SHP77 (cell line): Measurements from ENCODE around the gene C1QL3.

Experiments
- DNase-seq, 2 experiments: peaks; one replicate each; lab custom pipeline; 2025; lab: John Stamatoyannopoulos, UW

Gene C1QL3

DNA sequence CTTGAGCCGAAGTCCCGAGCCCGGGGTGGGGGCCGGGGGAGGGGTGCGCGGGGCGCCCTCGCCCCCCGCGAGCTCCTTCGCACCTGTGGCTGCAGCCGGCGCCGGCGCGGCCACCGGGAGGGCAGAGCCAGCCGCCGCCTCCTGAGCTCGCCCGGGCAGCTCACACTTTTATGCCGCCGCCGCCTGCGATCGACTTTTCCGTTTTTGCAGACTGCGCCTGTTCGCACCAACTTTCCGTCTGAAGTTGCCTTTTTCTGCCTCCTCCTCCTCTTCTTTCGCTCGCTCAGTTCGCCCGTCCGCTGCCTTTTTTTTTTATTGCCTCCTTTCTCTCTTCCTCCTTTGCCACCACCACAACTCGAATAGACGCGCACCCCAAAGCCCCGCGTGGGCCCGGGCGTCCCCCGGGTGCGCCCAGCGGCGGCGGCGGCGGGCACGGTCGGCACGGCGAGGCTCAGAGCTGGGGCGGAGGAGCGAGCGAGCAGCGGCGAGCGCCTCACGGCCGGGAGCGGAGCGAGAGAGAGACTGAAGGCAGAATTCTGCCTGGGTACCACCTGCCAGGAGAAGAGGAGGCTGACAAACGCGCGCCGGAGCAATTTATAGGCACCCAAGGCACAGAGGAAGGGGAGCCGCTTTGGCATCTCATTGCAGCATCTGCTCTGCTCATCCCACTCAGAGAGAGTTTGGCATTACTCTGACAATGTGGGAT is at the start of gene C1QL3:
TSS of gene C1QL3 (minus strand) at position 569 of the 706 bp plus-strand sequence. CDS start 814 bp downstream, outside the sequence.
- no peak for DNase-seq

DNA sequence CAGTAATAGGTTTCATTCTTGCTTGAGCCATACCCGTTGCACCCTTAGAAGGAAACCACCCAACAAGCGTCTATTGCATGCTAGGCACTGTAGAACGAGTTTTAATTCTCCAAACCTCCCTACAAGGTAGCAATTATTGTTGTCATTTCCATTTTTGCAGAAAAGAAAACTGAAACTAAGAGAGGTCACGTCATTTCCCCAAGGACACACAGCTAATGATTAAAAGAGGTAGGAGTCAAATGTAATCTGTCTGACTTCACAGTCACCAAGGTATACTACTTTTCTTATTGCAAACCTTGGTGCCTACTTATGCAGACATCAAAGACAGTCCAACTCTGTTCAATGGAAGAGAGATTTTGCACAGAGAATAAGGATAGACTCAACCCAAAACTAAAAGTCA is 49.1 kb upstream of the C1QL3 start:
- DNase-seq: no peak

DNA sequence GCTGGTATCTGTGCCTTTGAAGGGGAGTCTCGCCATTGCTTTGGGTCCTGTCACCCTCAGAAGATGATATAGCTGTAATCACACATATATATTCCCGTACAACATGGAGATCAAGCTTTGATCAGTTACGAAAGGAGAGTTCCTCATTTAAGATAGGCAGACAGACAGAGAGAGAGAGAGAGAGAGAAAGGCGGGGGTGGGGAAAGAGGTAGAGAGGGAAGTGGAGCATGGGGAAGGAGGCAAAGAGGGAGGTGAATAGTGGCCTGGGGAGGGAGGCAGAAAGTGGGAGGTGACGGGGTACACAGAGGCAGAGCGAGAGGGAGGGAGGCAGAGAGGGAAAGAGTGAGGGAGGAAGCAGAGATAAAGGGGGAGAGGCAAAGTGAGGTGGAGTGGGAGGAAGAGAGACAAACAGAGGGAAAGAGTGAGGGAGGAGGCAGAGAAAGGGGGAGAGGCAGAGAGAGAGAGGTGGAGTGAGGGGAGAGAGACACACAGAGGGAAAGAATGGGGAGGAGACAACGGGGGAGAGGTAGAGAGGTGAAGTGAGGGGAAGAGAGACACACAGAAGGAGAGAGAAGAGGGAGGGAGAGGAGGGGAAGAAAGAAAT is 44.6 kb upstream of the C1QL3 start:
- DNase-seq: no peak

DNA sequence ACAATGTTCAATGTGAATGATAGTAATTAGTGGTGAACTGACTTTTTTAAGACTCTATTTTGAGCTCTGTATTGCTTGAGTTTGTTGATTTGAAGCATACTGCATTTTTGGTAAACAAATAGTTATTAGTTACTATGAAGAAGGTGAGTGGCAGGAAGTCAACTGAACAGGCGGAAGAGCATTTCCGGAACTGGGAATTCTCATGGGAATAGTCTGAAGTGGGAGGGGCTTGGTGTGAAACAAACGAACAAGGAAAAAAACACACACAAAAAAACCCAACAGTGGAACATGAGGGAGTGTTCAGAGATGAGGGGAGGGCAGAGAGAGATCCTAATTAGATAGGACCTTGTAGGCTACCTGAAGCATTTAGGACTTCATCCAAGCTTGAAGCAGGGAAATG is 43.9 kb upstream of the C1QL3 start:
- DNase-seq: no peak

DNA sequence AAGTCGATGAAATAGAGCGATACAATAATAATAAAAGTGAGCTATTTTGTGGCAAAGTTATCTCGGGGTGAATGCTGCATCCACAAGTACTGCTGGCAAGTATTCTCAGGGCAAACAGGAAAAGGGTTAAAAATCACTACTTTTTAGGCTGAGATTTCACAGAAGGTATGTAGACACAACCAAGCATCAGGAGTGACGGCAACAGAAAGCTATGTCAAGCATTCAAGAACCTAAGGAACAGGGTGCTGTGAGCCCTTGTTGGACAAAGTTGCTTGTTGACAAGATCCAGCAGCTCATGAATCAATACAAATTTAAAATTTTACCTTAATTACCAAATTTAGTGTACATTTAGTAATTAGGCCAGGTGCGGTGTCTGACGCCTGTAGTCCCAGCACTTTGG is 41.2 kb upstream of the C1QL3 start:
- DNase-seq: no peak

DNA sequence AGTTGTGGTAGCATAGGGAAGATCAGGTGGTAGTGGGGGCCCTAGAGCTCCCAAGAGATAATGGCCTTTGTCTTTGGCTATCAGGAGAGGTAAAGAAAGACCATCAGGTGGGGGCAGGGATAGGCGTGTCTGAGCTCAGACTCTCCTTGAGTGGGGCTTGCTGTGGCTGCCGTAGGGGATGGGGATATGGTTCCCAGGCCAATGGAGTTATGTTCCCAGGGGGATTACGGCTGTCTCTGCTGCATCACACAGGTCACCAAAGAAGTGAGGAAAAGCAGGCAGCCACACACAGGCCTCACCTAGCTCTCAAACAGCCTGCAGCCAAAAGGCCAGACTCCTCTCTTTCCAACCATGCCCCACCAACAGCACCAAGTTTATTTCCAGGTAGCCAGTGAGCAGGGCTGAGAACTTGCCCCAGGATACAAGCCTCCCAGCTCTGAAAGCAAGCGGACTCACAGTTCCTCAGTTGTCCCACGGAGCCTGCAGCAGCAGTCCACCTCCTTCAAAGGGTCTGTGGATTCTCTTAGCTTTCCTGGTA is 37.6 kb upstream of the C1QL3 start:
- no peak for DNase-seq

DNA sequence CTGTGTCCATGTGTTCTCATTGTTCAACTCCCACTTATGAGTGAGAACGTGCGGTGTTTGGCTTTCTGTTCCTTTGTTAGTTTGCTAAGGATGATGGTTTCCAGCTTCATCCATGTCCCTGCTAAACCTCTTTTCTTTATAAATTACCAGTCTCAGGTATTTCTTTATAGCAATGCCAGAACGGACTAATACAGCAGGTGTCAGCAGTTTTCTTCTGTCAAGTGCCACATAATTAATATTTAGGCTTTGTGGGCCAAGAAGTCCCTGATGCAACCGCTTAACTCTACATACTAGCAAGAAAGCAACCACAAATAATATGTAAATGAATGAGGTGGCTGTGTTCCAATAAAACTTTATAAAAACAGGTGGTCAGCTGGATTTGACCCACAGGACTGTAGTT is 26.3 kb upstream of the C1QL3 start:
- no peak for DNase-seq

DNA sequence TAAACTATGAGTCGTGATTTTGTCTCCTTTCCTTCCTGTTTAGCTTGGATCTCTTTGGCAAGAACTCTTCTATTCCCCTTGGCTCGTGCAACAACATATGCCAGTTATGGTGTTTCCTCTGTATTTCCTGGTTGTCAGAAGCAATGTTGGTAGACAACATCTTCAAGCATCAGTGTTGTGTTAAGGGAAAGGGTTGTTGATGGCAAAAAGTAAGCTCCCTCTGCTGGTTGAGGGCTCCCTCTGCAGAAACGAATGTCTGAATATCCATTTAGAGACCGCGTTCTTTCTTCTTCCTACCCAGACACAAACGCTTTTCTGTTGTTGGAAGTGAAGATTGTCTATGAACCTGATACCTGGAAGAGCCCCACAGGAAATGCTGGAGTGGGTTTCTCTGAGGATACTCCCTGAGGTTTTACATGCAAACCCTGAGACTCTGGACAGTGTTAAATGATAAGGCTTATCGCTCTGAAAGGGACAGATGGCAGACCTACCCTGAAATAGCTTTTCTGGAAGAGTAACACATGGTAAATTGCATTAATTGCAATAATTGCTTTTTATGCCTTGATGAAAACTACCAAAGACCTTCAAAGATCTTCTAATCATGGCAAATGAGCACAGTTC is 23.5 kb upstream of the C1QL3 start:
- DNase-seq: peak; percentile 18 to 43

DNA sequence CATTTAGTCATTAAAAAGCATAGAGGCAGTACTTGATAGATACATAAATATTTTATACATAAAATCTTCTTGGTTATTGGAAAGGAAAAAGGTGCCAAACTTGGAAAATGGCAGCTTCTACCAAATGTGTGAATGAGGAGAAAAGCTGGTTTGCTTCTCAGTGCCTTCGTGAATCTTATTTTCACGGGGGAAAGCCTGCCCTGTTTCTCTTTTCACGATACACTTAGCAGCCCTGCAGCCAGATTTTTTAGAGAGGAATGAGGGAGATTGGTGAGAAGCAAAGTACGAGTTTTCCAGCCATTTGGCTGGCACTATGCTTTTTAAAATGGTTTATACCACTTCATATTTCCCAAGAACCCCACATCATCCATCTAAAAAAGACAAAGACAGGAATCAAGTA is 22.9 kb upstream of the C1QL3 start:
- DNase-seq: no peak

DNA sequence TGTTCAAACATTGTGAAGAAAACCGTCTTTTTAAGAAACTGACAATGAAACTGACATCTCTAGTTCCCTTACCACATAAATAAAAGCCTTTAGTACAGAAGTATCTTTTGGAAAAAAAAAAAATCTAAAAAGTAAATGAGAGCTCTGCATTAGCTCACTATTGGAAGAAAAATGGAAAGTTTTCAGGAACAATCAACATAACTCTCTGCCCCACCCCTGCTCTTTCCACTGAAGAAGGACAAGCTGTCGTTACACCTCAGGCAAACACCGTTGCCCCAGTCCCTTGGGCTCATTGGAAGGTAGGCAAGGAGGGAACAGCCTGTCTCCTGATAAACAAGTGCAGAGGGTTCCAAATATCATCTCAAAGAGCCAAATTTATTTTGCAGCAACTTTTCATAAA is 22.4 kb upstream of the C1QL3 start:
- no peak for DNase-seq

DNA sequence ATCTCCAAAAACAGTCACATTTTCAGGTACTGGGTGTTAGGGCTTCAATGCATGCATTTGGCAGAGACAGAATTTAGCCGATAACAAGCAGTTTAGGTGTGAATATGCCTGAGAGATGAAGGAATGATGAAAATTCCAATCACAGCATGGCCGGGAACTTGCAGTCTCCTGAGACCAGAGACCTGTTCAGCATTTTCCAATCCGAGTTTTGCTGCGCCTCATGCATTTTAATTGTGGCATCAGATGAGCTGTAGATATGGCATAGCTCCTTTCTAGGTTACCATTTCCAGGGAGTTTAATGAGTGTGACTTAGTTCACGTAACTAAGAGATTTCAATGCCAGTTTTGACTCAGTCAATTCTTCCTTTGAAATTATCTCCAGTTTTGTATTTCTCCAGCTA is 14.5 kb upstream of the C1QL3 start:
- no peak for DNase-seq

DNA sequence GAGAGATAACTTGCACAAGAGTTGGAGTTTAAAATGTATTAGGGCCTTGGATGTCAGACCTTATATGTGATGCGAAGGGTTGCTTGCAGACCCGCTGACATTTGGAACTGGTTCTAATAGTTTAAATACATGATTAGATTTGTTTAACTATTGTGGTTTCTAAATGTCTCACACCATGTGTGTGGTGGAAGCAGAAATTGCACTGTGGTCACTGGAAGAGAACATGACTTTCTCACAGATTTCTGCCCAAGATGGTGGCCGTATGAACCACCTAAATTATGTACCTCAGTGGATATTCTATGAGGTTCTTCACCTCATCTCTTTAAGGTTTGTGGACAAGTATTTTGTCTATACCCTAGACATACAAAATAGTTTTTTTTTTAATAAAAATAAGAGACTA is 8.2 kb upstream of the C1QL3 start:
- DNase-seq: no peak

DNA sequence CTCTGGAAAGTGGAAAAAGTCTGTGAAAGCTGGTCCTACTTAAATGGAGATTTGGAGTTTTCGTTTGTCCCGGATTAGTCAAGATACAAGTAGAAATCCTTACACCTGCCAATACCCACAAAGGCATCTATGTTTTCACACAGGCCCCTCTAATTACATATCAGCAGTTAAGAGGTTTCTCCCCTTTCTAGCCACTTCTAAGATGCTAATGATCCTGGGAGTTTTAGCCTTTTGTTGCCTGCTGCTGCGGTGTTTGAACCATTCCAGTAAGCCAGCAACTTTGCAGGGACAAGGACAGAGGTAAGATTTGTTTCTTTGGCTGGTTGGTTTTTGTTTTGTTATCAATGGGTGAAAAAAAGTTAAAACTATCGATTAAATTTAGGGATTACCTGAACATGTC is 5.8 kb upstream of the C1QL3 start:
- no peak for DNase-seq

DNA sequence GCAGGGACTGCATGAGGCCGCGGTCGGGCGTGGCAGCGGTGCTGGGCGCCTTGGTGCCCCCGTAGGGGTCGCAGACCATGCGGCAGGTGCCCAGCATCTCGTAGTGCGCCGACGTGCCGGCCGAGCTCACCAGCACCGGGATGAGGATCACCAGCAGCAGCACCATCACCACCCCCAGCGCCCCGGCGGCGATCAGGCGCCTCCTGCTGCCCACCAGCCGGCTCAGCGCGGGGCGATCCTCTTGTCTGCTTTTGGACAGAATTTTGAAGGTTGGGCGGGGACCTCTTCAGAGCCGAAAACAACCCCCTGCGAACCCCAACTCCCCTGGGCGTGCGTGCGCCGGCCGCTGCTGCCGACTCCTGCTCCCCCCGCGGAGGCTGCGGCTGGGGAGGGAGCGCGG is 779 bp downstream of the C1QL3 start:
- no peak for DNase-seq

DNA sequence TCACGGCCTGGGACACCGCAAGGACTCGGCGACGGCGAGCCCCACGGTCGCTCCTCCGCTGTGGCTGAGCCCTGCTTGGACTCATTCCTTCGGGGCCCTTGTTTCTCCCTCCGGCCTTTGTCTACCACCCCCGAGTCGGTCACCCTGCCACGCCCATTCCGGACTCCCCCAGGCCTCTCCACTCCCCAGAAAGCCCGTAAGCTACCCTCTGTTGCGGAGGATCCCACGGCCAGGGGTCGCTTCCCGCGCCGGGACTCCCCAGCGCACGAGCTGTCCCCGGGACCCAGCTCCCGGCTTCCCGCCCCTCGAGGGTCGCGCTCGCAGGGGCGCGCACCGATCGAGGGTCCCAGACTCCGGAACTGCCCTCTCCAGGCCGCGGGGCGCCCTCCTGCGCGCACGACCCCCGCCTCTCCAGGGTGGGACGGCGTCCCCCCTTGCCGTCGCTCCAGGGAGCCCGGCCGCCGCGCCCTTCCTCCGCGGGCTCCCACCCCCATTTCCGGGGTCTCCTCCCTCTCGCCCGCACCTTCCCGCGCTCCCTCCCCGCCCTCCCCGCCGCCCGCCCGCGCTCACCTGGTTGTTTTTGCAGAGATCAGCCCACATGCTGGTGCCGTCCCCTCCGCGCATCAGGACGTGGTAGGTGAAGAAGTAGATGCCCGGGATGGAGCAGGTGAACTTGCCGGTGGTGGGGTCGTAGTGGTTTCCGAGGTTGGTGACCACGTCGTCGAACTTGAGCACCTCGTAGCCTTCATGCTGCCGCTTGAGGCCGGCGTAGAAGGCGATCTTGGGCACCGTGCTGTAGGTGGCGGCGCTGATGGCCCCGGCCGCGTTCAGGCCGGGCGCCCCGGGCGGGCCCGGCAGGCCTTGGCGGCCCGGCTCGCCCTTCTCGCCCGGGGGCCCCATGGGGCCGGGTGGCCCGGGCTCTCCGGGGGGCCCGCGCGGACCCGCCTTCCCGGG is 1.5 kb downstream of the C1QL3 start:
- DNase-seq: no peak

DNA sequence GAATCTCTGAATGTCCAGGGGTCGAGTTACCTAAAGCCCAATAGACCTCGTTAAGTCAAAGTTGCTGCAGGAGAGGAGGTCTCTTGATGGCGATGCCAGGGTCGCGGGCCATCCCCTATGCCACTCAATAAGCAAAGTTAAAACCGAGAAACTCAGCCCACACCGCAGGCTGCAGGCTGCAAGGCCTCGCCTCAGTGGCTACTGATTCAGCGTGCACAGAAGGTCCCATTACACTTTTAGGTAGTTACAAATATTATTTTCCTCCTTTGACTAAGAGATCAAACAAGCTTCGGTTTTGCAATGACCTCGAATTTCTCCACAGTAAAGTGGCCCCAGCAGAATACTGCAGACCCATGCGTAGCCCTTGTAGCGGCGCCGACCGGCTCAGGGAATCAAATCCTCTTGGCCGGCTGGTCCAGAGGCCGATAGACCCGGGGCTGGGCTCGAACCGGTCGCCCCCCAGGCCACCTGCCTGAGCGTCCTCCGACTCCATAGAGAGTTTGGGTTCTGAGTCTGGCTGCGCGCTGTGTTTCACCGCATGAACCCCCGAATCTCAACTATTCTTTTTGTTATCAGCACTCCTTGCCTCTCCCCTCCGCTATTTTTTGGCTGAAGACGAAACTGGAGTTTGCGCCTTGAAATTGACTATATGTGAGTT is 2.3 kb downstream of the C1QL3 start:
- no peak for DNase-seq

DNA sequence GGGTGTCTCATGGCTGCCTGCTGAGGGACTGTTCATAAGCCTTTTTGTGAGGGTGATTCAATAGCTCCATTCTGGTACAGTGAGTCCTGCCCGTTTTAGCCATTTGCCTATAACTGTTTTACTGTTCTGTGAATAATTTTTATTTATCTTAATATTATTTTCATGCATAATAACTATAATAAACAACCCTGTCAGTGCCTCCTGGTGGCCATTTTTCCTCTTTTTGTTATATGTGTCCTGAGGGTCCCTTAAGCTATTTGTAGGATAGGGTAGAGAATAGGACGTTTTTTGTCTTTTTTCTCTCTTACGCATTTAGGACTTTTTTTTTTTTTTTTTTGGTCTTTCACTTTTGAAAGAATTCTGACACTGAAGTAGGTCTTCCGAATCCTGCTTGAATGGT is 2.9 kb downstream of the C1QL3 start:
- DNase-seq: no peak

DNA sequence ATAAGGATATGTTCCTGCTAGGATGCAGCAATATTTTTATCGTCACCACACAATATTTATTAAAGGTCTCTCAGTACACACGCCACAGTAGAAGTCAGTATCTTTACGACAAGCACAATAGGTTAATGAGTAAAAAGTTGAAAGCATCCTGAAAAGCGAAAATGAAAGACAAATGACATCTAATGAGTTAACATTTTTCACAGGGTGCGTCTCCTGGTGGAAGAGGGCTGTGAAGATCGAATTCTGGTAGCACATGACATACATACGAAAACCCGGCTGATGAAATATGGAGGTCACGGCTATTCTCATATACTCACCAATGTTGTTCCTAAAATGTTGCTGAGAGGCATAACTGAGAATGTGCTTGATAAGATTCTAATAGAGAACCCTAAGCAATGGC is 10.8 kb downstream of the C1QL3 start:
- DNase-seq: no peak

DNA sequence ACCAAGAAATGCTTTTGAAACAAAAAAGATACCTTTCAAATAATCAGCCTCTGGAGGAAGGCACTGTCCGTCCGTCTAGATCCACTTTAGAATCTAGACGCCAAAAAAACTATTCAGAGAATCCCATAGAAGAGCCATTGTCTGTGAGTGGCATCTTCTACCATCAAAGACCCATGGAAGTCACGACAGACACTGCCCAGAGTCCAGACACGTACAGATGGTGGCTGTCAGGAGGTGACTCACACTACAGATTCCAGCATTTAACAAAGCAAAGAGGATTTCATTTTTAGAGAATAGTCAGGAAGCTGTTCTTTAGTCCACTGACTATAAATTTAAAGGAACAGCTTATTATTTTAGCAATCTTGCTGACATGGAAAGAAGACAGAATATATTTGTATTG is 11.7 kb downstream of the C1QL3 start:
- DNase-seq: no peak

DNA sequence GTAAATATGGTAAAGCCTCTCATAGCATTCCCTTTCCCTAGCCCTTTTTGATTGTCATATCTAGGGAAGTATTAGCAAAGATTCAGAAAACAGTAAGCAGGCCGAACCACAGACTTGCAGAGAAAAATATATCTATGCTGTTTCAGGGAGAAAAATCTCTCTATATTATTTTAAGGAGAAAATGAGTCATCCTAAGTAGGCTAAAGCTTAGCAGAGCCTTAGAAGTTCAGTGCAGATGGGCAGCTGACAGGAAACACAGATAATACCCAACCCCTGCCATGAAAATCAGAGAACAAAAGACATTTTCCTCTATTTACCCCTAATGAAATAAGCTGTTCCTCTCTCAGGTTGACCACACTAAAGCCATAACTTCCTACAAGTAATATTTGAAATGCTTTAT is 16.5 kb downstream of the C1QL3 start:
- DNase-seq: no peak

DNA sequence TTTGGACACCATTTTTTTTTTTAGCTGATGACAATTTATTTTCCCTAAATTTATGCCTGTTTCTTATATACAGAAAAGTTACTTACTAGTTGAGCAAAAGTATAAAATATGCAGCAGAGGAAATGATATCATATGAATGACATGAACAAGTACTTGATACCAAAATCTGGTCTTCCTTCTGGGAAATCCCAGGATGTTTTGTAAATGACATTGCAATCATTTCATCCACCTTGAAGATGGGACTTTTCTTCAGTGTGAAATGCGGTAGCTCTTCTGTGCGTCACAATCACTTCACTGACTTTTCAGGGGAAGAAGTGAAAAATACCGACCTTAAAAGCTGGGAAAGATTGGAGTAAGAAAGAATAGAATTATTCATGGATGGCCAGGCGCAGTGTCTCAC is 23.8 kb downstream of the C1QL3 start:
- DNase-seq: no peak
